K562 (cell line): ENCODE data around the gene CCDC187. TPM values are rescaled to one million over a fixed set of nuclear protein-coding genes. Genes with fewer than 3 reads are reported as not detected.

ENCODE experiments used
- ARID3A ChIP-seq: IDR thresholded peaks from 2 replicates; pipeline ENCODE4 v1.6.1; 2012; ENCODE audit warnings: low read depth, low read length, improper control_type of control experiment, borderline replicate concordance
- ATF1 ChIP-seq, 2 experiments: fragments of 450-650 bp in 1 of 2; IDR thresholded peaks; 2 replicates each; pipeline ENCODE4 v1.6.1; 2016; ENCODE audit warnings: missing compliant biosample characterization in 1 of 2, missing genetic modification characterization in 1 of 2
- BRD4 ChIP-seq: fragments of 200-600 bp; sonication (generic); IDR thresholded peaks from 2 replicates; pipeline ENCODE4 v1.6.1; 2017; ENCODE audit warnings: inconsistent platforms
- CTCF ChIP-seq, 3 experiments: IDR thresholded peaks in 2 of 3; conservative IDR thresholded peaks in 1 of 3; 2 replicates each; pipeline ENCODE4 v1.5.1; 2011 to 2012; ENCODE audit warnings: low read length in 3 of 3, mild to moderate bottlenecking in 3 of 3, control low read depth in 2 of 3, improper control_type of control experiment in 1 of 3, inconsistent platforms in 1 of 3, low read depth in 1 of 3, mixed read lengths in 1 of 3, moderate library complexity in 1 of 3; ENCODE audit not compliant: insufficient read depth in 2 of 3
- ELK1 ChIP-seq: sonication (generic); formaldehyde crosslinking; IDR thresholded peaks from 2 replicates; pipeline ENCODE4 v1.8.1; 2022; ENCODE audit warnings: missing genetic modification reagents
- FOXO4 ChIP-seq: fragments of 450-650 bp; formaldehyde crosslinking; IDR thresholded peaks from 2 replicates; pipeline ENCODE4 v1.4.0; 2020; ENCODE audit warnings: mild to moderate bottlenecking, moderate library complexity
- MNT ChIP-seq, 2 experiments: fragments of 450-650 bp; conservative IDR thresholded peaks; 2 replicates each; pipeline ENCODE4 v1.6.1; 2017; ENCODE audit warnings: mild to moderate bottlenecking in 2 of 2, moderate library complexity in 2 of 2
- PBX2 ChIP-seq, 2 experiments: IDR thresholded peaks in 1 of 2; conservative IDR thresholded peaks in 1 of 2; 2 replicates each; pipeline ENCODE4 v1.6.1; 2016; ENCODE audit warnings: low read depth in 2 of 2, mild to moderate bottlenecking in 1 of 2, missing compliant biosample characterization in 1 of 2, missing genetic modification characterization in 1 of 2, moderate library complexity in 1 of 2
- VEZF1 ChIP-seq: fragments of 200-800 bp; sonication (Bioruptor generic); IDR thresholded peaks from 2 replicates; pipeline ENCODE4 v1.6.1; 2017; ENCODE audit warnings: missing genetic modification characterization, missing compliant biosample characterization
- ZBTB1 ChIP-seq: sonication (generic); formaldehyde crosslinking; IDR thresholded peaks from 2 replicates; pipeline ENCODE4 v1.8.1; 2023; ENCODE audit warnings: missing genetic modification reagents, low read depth, mild to moderate bottlenecking, borderline replicate concordance
- ZNF354B ChIP-seq: fragments of 250-450 bp; sonication (Bioruptor Pico); IDR thresholded peaks from 2 replicates; pipeline ENCODE4 v1.4.0; 2020
- ZNF830 ChIP-seq: fragments of 250-450 bp; sonication (Bioruptor Pico); IDR thresholded peaks from 2 replicates; pipeline ENCODE4 v1.5.0; 2021; ENCODE audit warnings: mild to moderate bottlenecking
- polyA plus RNA-seq, 8 experiments: library from polyadenylated mRNA; depleted of rRNA in 4 of 8; stranded (reverse) in 5 of 8; unstranded in 3 of 8; fragments of >200 nt; fragmentation: Nextera tagmentation in 2 of 8; fragmentation: Illumina TruSeq in 1 of 8; extraction: Ambion mirVana in 2 of 8; extraction: Trizol in 1 of 8; gene quantifications; 2 replicates each; pipeline versions ENCODE4 v1.2.1 to v1.2.3, GENCODE V29; 2011 to 2014; ENCODE audit warnings: inconsistent platforms in 1 of 8, missing spikeins in 1 of 8
- total RNA-seq, 7 experiments: library from RNA; depleted of rRNA in 6 of 7; stranded (reverse); fragments of >200 nt in 6 of 7; fragmentation: Illumina TruSeq in 2 of 7; extraction: Trizol in 2 of 7; gene quantifications; 2 replicates each; pipeline versions ENCODE4 v1.2.1 to v1.2.3, GENCODE V29; 2011 to 2021; ENCODE audit warnings: low replicate concordance in 1 of 7

Gene CCDC187
- total and polyA plus RNA-seq, 9 of the 15 experiments (the other 6 are each of a cell fraction or from before 2014, with no cell fraction given), result not detected

GRCh38 chr9:136324501-136325300 is 20.8 kb upstream of the CCDC187 start (continued):
- TF ChIP-seq VEZF1 (CRISPR knock-in tag), result 0 out of 2 replicates have a peak, but pooled peaks have one; percentile 29
- TF ChIP-seq ARID3A, result no peak
- TF ChIP-seq PBX2 (CRISPR knock-in tag; IDR thresholded peaks at IDR 0.05; ENCODE audit: low read depth), result 0 out of 2 replicates have a peak, but pooled peaks have one; percentile 25
- peak; percentile 73 for TF ChIP-seq PBX2 (tag; conservative IDR thresholded peaks at IDR 0.05; ENCODE audit: low read depth)
- no peak for TF ChIP-seq ZNF354B
- TF ChIP-seq ATF1 (CRISPR knock-in tag; IDR thresholded peaks at IDR 0.05), result no peak
- TF ChIP-seq ATF1 (tag; IDR thresholded peaks at IDR 0.05), result peak; percentile 17; the same call in 1 of the 2 replicates
- peak in 2 of 3 experiments; percentile 26 to 34; a peak in 3 of 6 replicates for TF ChIP-seq CTCF (IDR thresholded peaks at IDR 0.05 in 2 of 3, conservative IDR thresholded peaks at IDR 0.05 in 1 of 3; ENCODE audit: insufficient read depth in 2 of 3, low read depth in 1 of 3, low read length in 3 of 3)
- no peak for TF ChIP-seq ZNF830 (CRISPR knock-in tag)
- TF ChIP-seq MNT (conservative IDR thresholded peaks at IDR 0.05), result no peak
- no peak for TF ChIP-seq ZBTB1 (CRISPR knock-in tag)
- no peak for TF ChIP-seq FOXO4 (CRISPR knock-in tag)
- TF ChIP-seq BRD4, result no peak
- no peak for TF ChIP-seq ELK1 (CRISPR knock-in tag)
